Ishikawa (cell line): Measurements from ENCODE around the gene PHLDA1.

ENCODE experiments used
- CEBPB ChIP-seq: IDR thresholded peaks from 2 replicates; pipeline ENCODE4 v1.6.1; 2012
- CREB1 ChIP-seq: IDR thresholded peaks from 2 replicates; pipeline ENCODE4 v1.6.1; 2012; ENCODE audit warnings: low read depth
- MAX ChIP-seq: IDR thresholded peaks from 2 replicates; pipeline ENCODE4 v1.6.1; 2012
- NFIC ChIP-seq: IDR thresholded peaks from 2 replicates; pipeline ENCODE4 v1.6.1; 2012
- REST ChIP-seq: IDR thresholded peaks from 2 replicates; pipeline ENCODE4 v1.6.1; 2012; ENCODE audit warnings: low read depth, mild to moderate bottlenecking
- TAF1 ChIP-seq: IDR thresholded peaks from 2 replicates; pipeline ENCODE4 v1.6.1; 2012; ENCODE audit warnings: low read depth, mild to moderate bottlenecking
- TEAD4 ChIP-seq: IDR thresholded peaks from 2 replicates; pipeline ENCODE4 v1.6.1; 2012

- TF ChIP-seq CEBPB (no peak), TEAD4 (no peak), NFIC (no peak), REST (no peak), CREB1 (no peak), TAF1 (no peak), MAX (no peak)
Observed at GRCh38 chr12:76029982-76030340, 1.6 kb downstream of the PHLDA1 start.
